GM19467 (cell line): ENCODE data around the gene WHRN.

Experiments
- ATAC-seq: cut with Tn5 transposase; IDR thresholded peaks from one replicate; pipeline ENCODE4 v1.9.1; 2021; ENCODE audit warnings: mild to moderate bottlenecking, moderate library complexity; ENCODE audit not compliant: unreplicated experiment

The WHRN gene

DNA sequence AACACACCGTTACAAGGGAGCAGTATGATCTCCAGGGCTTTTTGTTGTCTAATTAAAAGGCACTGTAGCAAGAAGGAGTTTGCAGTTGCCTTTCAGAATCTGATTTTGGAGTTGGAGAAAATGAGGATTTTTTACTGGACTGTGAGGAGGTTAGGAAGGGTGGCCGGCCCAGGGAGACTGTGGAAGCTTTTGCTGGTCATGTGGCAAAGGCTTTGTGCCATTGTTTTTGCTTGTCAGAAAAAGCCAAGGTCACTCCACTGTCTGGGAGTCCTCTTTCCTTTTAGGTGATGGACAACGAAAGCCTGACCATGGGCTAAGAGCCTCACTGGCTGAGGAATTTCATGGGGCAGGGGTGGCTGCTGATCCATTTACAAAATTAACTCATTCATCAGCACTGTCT lies 10.3 kb upstream of the WHRN start:
- ATAC-seq = no peak

DNA sequence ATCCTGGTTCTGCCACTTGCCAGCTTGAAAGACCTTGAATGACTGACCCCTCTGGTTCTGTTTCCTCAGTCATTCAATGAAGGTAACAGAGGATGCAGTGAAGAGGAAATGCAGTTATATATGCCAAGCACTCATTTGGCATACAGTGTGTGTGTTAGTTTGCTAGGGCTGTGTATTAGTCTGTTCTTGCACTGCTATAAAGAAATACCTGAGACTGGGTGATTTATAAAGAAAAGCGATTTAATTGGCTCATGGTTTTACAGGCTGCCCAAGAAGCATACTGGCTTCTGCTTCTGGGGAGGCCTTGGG lies 8.6 kb upstream of the WHRN start:
- ATAC-seq = no peak

DNA sequence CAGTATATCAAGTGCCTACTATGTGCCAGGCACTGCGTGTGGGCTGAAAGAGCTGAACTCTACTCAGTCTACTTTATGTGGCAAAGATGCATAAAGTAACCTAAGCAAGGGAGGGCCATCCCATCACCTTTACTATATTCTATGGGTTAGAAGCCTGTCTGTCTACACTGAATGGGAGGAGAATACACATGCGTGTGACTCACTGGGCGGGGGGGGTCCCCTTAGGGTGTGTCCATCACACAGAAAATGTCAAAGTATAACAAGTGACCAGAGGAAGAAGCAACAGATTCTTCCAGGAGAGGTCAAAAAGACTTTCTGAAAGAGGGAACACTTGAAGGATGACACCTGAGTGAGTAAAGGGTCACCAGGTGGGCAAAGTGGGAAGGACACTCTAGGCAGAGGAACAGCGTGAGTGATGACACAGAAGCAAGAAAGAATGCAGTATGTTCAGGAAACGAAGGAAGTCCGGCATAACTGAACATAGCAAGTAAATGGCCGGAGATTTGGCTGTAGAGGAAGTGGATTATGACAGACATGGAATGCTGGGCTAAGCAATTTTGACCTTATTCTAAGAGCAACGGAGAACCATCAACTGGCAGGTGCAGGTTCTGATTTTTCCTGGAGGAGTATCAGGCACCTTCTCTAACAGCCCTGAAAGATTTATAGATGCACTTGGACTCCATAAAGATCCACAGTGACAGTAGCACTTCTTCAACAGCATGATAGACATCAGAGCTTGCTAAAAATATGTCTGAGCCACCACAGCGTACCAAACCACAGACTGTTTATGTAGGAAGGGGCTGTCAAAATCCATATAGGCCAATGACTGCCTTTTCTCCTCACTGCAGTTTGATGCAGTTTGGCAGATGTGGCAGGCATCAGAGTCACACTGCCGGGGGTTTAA lies 8.0 kb upstream of the WHRN start:
- ATAC-seq = no peak

DNA sequence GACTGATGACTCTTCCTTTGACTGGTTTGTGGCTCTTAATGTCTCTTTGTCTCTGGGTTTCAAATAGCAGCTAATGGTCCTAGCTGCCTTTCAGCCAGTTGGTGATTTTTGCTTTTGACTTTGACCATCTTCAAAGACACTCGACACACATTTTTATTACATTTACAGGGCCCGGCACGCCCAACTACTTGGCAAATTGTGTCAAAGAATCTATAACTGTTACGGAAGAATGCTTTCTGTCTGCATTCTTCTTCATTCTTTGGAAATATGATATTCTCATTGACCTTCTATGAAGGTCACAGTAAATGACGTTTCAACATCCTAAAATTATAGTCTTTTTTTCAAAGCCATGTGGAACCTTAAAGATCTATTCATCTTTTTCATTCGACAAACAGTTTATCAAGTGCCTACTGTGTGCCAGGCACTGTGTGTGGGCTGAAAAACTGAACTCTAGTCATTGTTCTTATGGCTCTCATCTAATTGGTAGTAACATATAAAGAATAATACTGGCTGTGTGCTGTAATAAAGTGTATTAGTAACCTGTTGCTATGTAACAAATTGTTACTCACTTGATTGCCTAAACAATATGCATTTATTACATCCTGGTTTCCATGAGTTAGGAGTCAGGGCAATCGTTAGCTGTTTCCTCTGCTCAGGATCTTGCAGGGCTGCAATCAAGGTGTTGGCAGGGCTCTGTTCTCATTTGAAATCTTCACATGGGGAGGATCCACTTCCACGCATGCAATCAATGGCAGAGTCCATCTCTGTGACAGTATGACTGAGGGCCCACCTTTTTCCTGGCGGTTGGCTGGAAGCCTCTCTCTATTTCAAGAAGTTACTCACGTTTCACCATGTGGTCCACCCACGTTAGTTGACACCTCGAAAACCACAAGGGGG lies 7.0 kb upstream of the WHRN start:
- no peak for ATAC-seq

DNA sequence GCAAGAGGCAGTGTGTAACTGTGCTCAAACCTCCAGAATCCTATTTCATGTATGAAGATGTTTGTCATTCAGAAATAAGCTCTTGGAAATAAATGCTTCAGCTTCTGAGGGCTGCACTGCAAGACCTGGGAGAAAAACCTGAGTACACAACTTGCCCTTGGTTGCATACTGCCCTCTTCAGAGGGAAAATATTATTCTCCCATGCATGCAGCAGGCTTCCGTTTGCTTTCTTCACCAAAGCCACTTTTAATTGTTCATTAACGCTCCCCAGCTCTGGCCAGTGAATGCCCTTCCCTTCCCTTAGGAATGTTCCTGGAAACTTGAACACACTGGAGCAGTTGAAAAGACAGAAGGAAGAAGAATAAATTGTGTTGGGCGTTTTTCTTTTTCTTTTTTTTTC lies 2.5 kb upstream of the WHRN start:
- no peak for ATAC-seq

DNA sequence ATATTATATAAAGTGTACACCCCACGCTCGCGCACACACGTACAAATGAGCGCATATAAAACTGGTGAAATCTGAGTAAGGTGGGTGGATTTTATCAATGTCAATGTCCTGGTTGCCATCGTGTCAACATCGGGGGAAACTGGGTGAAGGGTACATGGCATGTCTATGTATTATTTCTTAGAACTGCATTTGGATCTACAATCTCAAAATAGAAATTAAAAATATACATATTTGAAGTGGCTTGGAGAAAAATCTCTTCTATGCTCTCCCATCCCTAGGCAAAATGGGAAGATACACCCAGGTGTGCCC lies 763 bp upstream of the WHRN start:
- ATAC-seq = no peak

DNA sequence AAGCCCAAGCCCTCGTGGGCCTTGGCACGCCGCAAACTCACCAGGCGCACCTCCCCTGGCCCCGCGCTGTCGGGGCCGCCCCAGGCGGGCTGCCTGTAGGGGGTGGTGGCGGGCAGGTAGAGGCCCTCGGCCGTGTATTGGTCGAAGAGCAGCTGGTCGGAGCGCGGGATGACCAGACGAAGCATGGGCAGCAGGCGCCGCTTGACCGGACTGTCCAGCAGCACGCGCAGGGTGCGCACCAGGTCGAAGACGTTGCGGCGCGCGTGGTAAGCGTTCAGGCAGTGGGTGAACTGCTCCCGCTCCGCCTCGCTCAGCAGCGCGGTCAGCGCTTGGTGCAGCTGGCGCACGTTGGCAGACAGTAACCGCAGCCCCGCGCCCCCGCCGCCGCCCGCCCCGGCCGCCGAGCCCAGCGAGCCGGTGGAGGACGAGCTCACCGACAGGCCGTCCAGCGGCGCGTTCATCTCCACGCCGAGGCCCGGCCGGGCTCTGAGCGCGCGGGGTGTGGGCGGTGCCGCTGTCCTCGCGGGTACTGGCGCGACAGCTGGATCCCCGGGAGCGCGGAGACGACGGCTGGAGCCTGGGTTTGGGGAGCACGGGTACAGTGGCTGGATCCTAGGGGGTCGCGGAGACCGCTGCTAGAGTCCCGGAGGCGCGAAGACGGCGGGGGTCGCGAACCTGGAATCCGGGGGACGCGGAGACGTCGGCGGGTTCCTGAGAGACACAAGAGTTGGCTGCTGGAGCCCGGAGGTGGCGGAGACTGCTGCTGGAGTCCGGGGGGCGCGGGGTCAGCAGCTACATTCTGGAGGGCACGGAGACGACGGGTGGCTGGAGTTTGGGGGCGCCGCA lies 709 bp downstream of the WHRN start:
- ATAC-seq = no peak

DNA sequence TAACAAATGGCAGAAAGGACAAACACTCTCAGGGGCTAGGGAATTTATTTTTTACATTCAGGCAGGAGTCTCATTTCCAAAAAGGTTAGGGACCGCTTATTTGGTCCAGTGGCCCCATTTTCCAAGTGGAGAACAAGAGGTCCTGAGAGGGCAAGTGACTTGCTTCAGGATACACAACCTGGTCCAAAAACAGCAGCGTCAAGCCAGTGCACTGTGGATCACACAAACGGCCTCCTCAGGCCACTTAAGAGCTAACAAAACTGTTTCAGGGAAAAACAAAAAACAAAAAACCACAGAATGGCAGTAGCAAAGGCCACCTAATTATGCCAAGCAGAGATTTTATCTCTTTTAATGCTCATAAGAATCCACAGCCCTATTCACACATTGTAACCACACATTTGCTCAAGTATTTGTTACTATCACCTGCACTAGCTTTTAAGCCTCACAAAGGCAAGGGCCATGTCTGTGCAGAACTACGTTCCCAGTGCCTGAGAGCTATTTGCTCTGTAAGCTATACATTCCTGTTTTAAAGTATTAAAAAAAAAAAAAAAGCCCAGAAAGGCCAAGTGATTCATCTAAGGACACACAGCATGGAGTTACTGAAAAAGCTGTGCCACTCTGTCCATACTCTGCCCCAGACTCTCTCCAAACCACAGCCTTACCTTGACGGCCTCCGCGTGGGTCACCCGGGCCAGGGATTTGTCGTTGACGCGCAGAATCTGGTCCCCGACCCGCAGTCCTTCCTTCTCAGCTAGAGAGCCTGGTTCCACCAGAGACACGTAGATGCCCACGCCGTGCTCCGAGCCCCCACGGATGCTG lies 1.5 kb downstream of the WHRN start:
- ATAC-seq = no peak

DNA sequence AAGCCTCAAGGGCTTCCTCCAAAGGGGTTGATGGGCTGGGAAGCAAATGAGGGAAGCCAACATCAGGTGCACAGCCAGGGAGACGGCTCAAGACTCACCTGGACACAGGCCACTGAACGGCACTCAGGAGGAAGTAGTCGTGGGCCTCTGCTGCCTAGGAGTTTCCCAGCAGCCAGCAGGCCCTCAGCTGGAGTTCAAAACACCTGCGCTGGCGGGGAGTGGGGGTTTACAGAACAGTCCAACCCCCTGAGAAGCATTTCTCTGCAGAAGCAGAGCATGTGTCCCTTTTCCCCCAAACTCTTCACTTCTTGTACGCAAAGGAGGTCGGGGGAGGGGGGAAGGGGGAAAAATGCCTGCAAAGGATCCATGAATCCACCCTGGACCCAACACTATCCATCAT lies 2.3 kb downstream of the WHRN start:
- ATAC-seq = no peak

DNA sequence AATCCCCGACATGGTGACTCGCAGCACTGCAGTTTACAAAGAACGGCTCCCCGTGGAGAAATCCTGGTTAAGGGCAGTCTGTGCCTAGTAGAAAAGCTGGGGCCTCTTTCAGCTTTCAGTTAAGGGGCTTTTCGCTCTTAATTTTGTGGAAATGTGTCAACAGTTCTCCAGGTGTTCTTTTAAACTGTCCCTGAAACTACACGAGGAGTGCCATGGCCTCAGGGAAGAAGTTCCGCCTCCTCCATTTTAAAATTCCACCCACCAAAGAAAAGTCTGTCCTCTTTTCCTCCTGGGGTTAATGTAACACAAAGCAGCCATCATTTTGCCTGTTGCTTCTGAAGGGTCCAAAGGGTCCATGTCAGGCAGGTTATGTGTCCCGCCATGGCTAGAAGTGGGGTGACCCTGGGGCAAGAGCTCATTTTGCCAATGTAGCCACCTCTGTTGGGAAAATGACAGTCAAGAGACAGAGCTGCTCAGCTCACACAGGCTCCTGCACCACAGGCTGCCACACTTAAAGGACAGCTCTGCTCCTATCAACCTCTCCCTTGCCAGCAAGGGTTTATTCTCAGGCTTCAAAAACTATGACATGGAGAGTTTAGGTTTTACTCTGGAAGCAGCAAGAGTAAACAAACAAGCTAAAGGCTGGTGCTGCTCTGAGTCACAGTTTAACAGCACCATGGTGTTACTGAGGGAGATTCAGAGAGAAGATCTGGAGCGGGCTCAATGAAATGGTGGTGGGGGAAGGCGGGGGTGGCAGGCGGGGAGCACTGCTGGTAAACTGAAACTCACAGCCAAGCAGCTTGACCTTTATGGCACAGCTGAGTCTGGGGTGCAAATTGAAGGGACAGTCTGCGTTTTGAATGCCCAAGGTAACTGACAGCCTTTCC lies 3.2 kb downstream of the WHRN start:
- ATAC-seq = no peak

DNA sequence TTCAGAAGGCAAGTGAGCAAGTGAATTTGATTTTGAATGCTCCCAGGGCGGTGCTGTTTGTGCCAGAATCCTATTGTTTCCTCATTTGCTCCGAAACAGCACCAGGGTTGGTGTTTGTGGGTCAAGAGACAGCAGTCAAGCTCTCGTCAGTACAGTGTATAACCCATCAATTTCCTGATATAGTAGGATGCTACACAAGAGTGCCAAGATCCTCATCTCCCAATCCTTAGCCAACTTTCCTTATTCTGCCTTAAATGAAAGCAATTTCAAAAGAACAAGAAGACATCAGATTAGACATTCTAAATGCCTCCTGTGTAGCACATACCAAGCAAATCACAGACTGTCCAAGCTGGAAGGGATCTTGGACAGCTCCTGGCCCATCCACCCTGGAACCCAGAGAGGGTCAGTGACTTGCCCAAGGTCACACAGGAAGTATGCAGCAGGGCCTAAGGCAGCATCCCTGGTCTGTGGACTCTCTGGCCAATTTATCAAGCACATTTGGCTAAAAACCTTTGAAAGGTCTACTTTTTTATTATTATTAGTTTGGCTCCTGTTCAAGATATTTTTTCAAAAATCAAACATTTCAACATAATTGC lies 4.5 kb downstream of the WHRN start:
- ATAC-seq = no peak

DNA sequence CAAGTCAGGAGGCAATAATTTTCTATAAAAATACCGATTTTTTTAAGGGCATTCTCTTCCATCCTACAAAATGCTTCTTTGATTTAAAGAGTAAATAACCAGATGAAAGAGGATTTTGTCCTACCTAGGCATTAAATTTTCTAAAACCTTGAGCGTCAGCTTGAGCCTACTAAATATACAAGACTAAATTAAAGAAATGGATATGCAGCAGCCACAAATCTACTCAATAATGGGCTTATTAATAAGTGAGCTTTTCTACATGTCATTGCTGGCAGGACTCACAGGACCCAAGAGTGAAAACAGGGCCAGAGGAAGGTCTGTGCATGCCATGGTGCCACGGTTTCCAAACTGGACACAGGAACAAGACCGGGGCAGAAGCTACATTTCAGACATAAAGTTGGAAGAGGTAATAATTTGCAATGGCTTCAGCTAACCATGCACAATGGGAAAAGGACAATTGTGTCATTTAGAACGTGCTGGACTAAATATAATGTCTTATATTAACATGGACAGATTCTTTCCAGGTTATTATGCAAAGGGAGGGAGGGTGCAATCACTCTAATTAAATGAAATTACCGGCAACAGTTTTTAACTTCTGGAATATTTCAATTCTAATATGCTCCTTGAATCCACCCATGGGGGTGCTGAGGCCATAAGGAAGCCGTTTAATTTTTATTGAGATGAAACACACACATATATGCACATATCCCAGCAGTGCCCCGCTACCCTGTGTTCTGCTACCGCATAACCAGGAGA lies 5.2 kb downstream of the WHRN start:
- ATAC-seq = no peak

DNA sequence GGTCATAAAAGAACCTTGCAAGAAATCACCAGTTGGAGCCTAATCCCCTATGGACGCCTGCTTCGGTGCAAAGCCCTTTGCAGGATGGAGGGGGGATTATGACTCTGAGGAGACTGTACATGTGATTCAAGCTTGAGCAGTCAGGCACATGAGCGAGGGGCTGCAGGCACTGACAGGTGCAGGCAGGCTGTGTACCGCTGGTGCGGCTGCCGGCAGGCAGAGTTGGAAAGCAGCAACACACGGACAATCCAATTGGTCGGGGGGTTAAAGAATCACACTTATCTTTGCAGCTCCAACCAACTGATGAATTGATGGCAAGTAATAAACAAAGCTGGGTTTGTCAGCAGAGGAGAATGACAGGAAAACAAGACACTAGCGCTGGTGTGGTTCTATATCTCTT lies 5.7 kb downstream of the WHRN start:
- ATAC-seq = no peak

DNA sequence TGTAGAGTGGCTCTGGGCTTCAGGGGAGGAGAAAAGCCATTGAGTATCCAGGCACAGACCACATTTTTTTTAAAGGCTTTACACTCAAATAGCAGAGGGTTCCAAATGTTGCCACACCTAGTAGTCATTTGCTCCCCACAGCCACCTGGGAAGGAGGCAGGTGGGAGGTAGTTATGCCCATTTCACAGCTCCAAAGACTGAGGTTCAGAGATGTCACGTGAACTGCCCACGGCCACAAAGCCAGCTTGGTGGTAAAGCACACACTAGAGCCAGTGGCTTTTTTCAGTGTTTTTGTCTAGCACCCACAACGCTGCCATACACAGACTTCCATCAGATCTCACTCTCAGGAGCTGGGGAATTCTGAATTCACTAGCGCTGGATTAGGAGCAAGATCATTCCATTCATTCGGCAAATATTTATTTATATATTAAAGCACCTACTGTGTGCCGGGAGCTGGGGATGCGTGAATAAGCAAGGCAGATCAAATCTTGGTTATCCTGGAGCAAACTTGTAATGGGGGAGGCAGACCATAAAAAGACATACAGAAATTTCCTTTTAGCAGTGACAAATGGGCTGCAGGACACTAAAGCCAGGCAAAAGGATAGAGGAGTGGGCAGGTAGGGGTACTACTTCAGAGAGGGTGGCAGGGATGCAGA lies 7.4 kb downstream of the WHRN start:
- no peak for ATAC-seq

DNA sequence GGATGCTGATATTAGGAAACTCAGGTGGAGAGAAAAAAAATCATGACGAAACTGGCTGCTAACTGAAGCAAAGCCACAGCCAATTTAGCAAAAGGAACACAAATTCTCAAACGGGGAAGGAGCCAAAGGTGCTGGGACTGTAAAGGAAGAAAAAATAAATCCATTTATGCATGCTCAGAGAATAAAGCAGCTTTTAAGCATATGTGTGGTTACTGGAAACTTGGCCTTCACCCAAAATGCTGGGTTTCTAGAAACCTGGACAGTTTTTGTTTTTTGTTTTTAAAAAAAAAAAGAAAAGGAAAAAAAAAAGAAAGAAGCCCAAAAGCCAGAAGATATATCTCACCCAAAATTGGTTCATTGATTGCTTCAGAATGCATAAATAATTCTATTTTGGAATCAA lies 8.0 kb downstream of the WHRN start:
- no peak for ATAC-seq

DNA sequence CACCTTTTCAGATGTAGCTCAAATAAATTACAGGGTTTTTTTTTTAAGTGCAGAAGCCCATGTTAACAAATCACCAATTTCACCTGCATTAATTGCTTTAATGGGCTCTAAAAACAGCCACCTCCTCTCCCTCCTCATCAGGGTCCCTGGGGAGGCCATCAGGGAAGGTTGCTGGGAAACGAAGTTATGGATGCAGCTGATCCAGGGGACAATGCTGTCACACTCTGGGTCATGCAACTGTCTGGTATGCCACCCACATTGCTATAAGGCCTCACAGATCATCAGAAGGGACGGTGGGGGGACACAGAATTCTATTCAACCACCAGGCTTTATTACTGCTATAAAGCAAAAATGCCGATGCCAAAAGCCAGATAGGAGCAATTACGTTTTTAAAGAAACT lies 9.3 kb downstream of the WHRN start:
- no peak for ATAC-seq

DNA sequence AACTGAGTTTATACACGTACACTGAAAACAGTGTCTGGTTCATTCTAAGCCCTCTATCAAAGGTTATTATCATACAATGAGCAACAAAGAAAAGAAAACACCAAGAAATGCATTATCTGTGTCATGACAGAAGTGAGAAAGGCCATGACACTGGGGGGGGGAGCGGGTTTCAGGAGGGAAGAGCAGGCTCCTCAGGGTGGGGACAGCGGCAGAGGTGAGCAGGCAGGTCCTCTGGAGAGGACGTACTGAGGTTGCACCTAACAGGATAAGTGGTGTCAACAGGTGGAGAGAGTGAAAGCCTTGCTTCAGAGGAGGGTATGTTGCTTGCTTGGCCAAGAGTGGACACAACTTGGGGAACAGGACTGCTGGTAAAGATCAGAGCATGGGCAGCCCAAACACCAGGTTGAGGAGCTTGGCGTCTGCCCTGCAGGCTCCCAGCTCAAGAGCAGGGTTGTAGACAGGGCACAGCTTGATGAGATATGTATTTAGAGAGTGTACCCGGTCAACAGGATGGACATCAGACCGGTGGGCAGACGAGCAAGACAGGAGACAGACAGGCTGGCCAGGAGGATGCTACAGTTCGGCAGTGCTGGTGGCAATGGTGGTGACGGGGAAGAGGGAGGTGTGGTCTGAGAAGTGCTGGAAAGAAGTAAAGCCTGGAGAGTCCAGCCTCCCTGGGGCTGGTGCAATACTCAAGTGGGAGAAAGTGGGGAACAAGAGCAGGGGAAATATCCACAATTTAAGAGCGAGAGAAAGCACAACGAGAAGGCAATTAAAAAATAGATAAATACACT lies 10.3 kb downstream of the WHRN start:
- ATAC-seq = no peak
